Mucosa of descending colon (tissue), 3 donors: Measurements from ENCODE around the gene HOXB3. TPM values are rescaled to one million over a fixed set of nuclear protein-coding genes. Genes with fewer than 3 reads are reported as not detected.

Experiments used
- ATAC-seq: fragments of 200-7000 bp; cut with Tn5 transposase; one replicate; pipeline ENCODE4 v1.9.1; 2020; ENCODE audit warnings: mild to moderate bottlenecking, moderate library complexity
- DNase-seq, 3 donors: peaks; one replicate each; pipeline ENCODE4 v3.0.0-alpha.2; 2020
- H3K36me3 ChIP-seq: fragments of 200-600 bp; one replicate; pipeline ENCODE4 v1.8.0; 2021; ENCODE audit warnings: low read depth, mild to moderate bottlenecking
- H3K4me1 ChIP-seq: fragments of 200-600 bp; one replicate; pipeline ENCODE4 v1.8.0; 2021; ENCODE audit warnings: low read depth, mild to moderate bottlenecking
- H3K4me3 ChIP-seq: fragments of 200-600 bp; one replicate; pipeline ENCODE4 v1.8.0; 2021; ENCODE audit warnings: mild to moderate bottlenecking
- H3K9me3 ChIP-seq: fragments of 200-600 bp; one replicate; pipeline ENCODE4 v1.8.0; 2021; ENCODE audit warnings: mild to moderate bottlenecking
- intact Hi-C, 2 donors: fragments of 100-400 bp; cut with DNase I in 1 of 2; cut with micrococcal nuclease in 1 of 2; formaldehyde crosslinking; loops; one replicate each; pipeline versions ENCODE4 v1.11.0 to v1.11.1; 2022; cut with DNase I, micrococcal nuclease
- total RNA-seq, 3 donors: library from RNA; stranded (reverse); fragmentation: NEBNext Ultra II Directional in 2 of 3; extraction: Animal tissue kit (Norgen Biotek cat#: 25700) in 2 of 3; gene quantifications; one replicate each; pipeline versions ENCODE4 v1.2.1 to v1.2.4, GENCODE V29; 2021 to 2023
- TF ChIP-seq, protein P1 (sequence below): fragments of 200-600 bp; IDR thresholded peaks from one replicate; pipeline ENCODE4 v1.8.0; 2022; ENCODE audit warnings: antibody characterized with exemption, mild to moderate bottlenecking
- donor health status: DM: no; HTN: no; CAD: no; lungs with moderate emphysema.
- donor health status: DM: no; HTN: no; CAD: no.
- donor health status: DM: no; HTN: yes; CAD: no.

The HOXB3 gene
- total RNA-seq, 3 donors from 2014 or later = 42.4 to 64.8 (median 43.4) TPM

GRCh38 chr17:48551214-48551555 lies 38.9 kb downstream of the HOXB3 start:
- H3K9me3 ChIP-seq = no peaks in the 10 kb centered on the region
- no peak for ATAC-seq
- H3K4me3 ChIP-seq = no peak overlapping the region
- H3K36me3 ChIP-seq = no peaks in the 10 kb centered on the region
- intact Hi-C loops = no loop called here
- DNase-seq = no peak
- TF ChIP-seq, protein P1, sequence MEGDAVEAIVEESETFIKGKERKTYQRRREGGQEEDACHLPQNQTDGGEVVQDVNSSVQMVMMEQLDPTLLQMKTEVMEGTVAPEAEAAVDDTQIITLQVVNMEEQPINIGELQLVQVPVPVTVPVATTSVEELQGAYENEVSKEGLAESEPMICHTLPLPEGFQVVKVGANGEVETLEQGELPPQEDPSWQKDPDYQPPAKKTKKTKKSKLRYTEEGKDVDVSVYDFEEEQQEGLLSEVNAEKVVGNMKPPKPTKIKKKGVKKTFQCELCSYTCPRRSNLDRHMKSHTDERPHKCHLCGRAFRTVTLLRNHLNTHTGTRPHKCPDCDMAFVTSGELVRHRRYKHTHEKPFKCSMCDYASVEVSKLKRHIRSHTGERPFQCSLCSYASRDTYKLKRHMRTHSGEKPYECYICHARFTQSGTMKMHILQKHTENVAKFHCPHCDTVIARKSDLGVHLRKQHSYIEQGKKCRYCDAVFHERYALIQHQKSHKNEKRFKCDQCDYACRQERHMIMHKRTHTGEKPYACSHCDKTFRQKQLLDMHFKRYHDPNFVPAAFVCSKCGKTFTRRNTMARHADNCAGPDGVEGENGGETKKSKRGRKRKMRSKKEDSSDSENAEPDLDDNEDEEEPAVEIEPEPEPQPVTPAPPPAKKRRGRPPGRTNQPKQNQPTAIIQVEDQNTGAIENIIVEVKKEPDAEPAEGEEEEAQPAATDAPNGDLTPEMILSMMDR = no peak
- H3K4me1 ChIP-seq = peaks cover 19% of the 10 kb centered on the region

GRCh38 chr17:48550502-48551213 lies 39.4 kb downstream of the HOXB3 start:
- no peaks in the 10 kb centered on the region for H3K36me3 ChIP-seq
- intact Hi-C loops = no loop called here
- TF ChIP-seq, protein P1 = no peak
- no peak for ATAC-seq
- no peak overlapping the region for H3K4me3 ChIP-seq
- no peaks in the 10 kb centered on the region for H3K9me3 ChIP-seq
- H3K4me1 ChIP-seq = peaks cover 16% of the 10 kb centered on the region
- DNase-seq = peak in 1 of 3 donors; percentile 45

DNA sequence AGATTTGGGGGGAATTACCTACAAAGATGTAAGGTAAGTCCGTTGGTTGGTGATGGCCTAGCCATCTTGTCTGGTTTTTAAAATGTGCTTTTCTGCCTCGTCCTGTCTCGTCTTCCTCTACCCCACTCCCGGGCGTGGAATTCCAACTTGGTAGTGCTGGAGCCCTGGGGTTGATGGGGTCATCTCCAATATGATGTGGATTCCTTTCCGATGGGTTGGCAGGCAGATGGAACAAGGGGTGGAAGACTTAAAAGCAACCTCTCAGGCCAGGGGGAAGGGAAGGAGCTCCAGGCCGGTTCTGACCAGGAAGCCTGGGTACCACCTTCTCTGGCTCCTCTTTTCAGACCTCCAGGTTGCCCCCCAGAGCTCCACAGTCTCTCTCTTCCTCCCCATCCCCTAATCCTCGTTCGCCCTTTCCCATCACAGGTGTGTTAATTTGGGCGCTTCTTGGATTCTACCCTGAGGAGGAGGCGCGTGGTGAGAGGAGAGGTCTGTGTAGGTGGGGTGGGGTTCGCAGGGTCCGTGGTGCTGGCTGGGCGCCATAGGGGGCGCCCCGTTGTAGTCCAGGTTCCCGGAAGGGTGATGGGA lies 40.0 kb downstream of the HOXB3 start:
- ATAC-seq = no peak
- intact Hi-C loops = no loop called here
- DNase-seq = no peak
- Histone ChIP-seq H3K4me1 (peaks cover 15% of the 10 kb centered on the region), H3K9me3 (no peaks in the 10 kb centered on the region), H3K36me3 (no peaks in the 10 kb centered on the region), H3K4me3 (no peak overlapping the region)
- TF ChIP-seq, protein P1 = no peak

DNA sequence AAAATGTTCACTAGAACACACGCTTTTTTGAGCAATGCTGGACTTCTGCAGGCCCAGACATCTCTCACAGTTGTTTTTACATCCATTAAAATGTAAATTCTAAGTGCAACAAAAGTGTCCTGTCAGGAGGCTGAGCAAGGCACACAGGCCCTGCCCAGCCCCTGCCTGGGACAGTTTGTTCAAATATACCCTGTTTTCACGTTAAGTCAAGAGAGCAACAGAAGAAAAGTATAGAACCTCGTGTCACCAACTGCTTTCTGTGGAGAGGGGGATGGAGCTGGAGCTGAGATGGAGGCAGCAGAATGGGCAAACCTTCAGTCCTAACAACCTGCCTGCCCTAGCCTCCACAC lies 40.8 kb downstream of the HOXB3 start:
- intact Hi-C loops = no loop called here
- Histone ChIP-seq H3K4me3 (no peak overlapping the region), H3K4me1 (peaks cover 13% of the 10 kb centered on the region), H3K36me3 (no peaks in the 10 kb centered on the region), H3K9me3 (no peaks in the 10 kb centered on the region)
- DNase-seq = no peak
- TF ChIP-seq, protein P1 = no peak
- ATAC-seq = no peak

DNA sequence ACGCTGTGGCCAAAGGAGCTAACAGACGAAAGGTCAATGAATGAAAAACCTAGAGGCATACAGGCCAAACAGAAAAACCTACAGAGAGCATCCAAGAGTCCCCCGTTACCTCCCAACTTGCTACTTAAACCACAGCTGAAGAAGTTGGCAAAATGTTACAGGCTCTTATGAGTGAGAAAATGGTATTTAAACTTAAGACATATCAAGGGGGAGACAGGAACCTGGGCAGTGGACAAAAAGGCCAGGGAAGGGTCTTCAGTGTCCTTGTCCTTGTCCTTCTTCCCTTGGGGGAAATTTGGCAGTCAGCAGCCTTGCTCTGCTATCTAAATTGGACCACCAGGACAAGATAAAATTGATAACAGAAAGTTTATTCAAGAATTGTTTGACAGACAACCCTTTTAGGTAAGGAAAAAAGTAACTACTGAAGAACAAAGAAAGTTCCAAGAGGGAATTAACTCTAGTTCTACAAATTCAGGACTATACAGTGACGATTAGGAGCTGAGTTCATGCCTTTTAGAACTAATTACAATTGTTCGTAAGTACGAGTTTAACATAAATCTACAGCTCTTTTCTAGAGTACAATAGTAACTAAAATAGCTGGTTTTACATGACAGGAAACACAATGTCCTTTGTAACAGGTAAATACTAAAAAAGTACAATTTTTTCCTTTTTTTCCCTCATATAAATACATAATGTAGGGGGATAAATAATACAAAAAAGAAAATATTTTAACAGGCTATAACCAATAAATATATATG lies 41.3 kb downstream of the HOXB3 start:
- intact Hi-C loops = no loop called here
- no peak for ATAC-seq
- TF ChIP-seq, protein P1 = no peak
- Histone ChIP-seq H3K4me1 (peaks cover 15% of the 10 kb centered on the region), H3K4me3 (no peak overlapping the region), H3K36me3 (no peaks in the 10 kb centered on the region), H3K9me3 (no peaks in the 10 kb centered on the region)
- no peak for DNase-seq
